IMR-90 (cell line): ENCODE results near the gene AOPEP. TPM values are rescaled to one million over a fixed set of nuclear protein-coding genes. Genes with fewer than 3 reads are reported as not detected.

Experiments
- ATAC-seq: fragments of 200-7000 bp; cut with Tn5 transposase; 2 replicates; pipeline ENCODE4 v1.9.1; 2020; ENCODE audit warnings: low read depth, mild to moderate bottlenecking, moderate library complexity
- BruUV-seq: library from RNA; stranded (reverse); fragments of 400-500 nt; replicated peaks from 2 replicates; lab custom pipeline; 2021; lab: Mats Ljungman, UMichigan
- CTCF ChIA-PET: fragments of 300-600 bp; formaldehyde crosslinking; extraction: SDS; loops from one replicate; lab custom pipeline; 2021; ENCODE audit warnings: antibody characterized with exemption; lab: Yijun Ruan, JAX
- POLR2A ChIA-PET: fragments of 300-600 bp; sonication (Branson Sonifier 250); formaldehyde crosslinking; loops from one replicate; lab custom pipeline; 2022; ENCODE audit warnings: antibody characterized with exemption; ENCODE audit not compliant: unreplicated experiment; lab: Charles Lee
- DNase-seq: peaks from one replicate; pipeline ENCODE4 v3.0.0; 2013
- H2AFZ ChIP-seq: replicated peaks from 2 replicates; pipeline ENCODE3; 2013; ENCODE audit warnings: low read length, mild to moderate bottlenecking; ENCODE audit not compliant: poor library complexity
- H2AK5ac ChIP-seq: 2 replicates; pipeline ENCODE4 v1.6.1; 2013; ENCODE audit warnings: low read depth, low read length, inconsistent platforms
- H2AK9ac ChIP-seq: replicated peaks from 2 replicates; pipeline ENCODE3; 2013; ENCODE audit warnings: mild to moderate bottlenecking, low read depth, low read length, moderate library complexity; ENCODE audit not compliant: poor library complexity
- H2BK120ac ChIP-seq: 2 replicates; pipeline ENCODE4 v1.6.1; 2013; ENCODE audit warnings: low read depth, low read length, inconsistent platforms
- H2BK15ac ChIP-seq: 3 replicates; pipeline ENCODE4 v1.6.1; 2013; ENCODE audit warnings: low read depth, low read length, inconsistent platforms
- H2BK20ac ChIP-seq: 2 replicates; pipeline ENCODE4 v1.6.1; 2013; ENCODE audit warnings: low read depth, mild to moderate bottlenecking, inconsistent platforms, low read length, moderate library complexity
- H2BK5ac ChIP-seq: 2 replicates; pipeline ENCODE4 v1.6.1; 2013; ENCODE audit warnings: mild to moderate bottlenecking, low read depth, low read length, inconsistent platforms; ENCODE audit not compliant: poor library complexity, severe bottlenecking
- H3K14ac ChIP-seq: replicated peaks from 2 replicates; pipeline ENCODE4 v1.6.1; 2013; ENCODE audit warnings: low read depth, low read length, inconsistent platforms
- H3K18ac ChIP-seq: 2 replicates; pipeline ENCODE4 v1.6.1; 2013; ENCODE audit warnings: low read depth, low read length, control low read depth
- H3K23ac ChIP-seq: 2 replicates; pipeline ENCODE4 v1.6.1; 2013; ENCODE audit warnings: low read depth, low read length, inconsistent platforms
- H3K27ac ChIP-seq: 2 replicates; pipeline ENCODE4 v1.5.1; 2013; ENCODE audit warnings: mild to moderate bottlenecking, control low read depth, low read length; ENCODE audit not compliant: insufficient read depth
- H3K27me3 ChIP-seq: 2 replicates; pipeline ENCODE4 v1.6.1; 2013; ENCODE audit warnings: low read length; ENCODE audit not compliant: control insufficient read depth, insufficient read depth
- H3K36me3 ChIP-seq: 2 replicates; pipeline ENCODE4 v1.6.1; 2013; ENCODE audit warnings: low read length, mixed read lengths; ENCODE audit not compliant: control insufficient read depth, insufficient read depth
- H3K4ac ChIP-seq: 2 replicates; pipeline ENCODE4 v1.6.1; 2013; ENCODE audit warnings: low read depth, low read length, inconsistent platforms
- H3K4me1 ChIP-seq: 2 replicates; pipeline ENCODE4 v1.6.1; 2013; ENCODE audit warnings: low read length, mixed read lengths; ENCODE audit not compliant: control insufficient read depth, insufficient read depth
- H3K4me2 ChIP-seq: 2 replicates; pipeline ENCODE4 v1.6.1; 2013; ENCODE audit warnings: low read depth, mild to moderate bottlenecking, control low read depth, low read length, moderate library complexity
- H3K4me3 ChIP-seq: 2 replicates; pipeline ENCODE4 v1.5.1; 2013; ENCODE audit warnings: low read depth, mild to moderate bottlenecking, control low read depth, low read length, moderate library complexity; ENCODE audit not compliant: insufficient read depth
- H3K56ac ChIP-seq: 2 replicates; pipeline ENCODE4 v1.6.1; 2013; ENCODE audit warnings: low read length, inconsistent platforms; ENCODE audit not compliant: insufficient read depth; ENCODE audit errors: extremely low read depth
- H3K79me1 ChIP-seq, 2 experiments: 2 replicates each; pipeline ENCODE4 v1.6.1; 2013; ENCODE audit warnings: low read length in 2 of 2, inconsistent platforms in 1 of 2, low read depth in 1 of 2
- H3K9ac ChIP-seq: 2 replicates; pipeline ENCODE4 v1.6.1; 2013; ENCODE audit warnings: low read depth, low read length, control low read depth
- H3K9me1 ChIP-seq: 2 replicates; pipeline ENCODE4 v1.6.1; 2013; ENCODE audit warnings: low read length, inconsistent platforms; ENCODE audit not compliant: insufficient read depth
- H3K9me3 ChIP-seq: 2 replicates; pipeline ENCODE4 v1.6.1; 2013; ENCODE audit warnings: low read length; ENCODE audit not compliant: control insufficient read depth, insufficient read depth
- H4K20me1 ChIP-seq: 2 replicates; pipeline ENCODE4 v1.6.1; 2013; ENCODE audit warnings: low read length, inconsistent platforms; ENCODE audit not compliant: insufficient read depth
- H4K5ac ChIP-seq: 2 replicates; pipeline ENCODE4 v1.6.1; 2013; ENCODE audit warnings: mild to moderate bottlenecking, low read depth, low read length, control low read depth
- H4K8ac ChIP-seq, 2 experiments: 2 replicates each; pipeline ENCODE4 v1.6.1; 2013; ENCODE audit warnings: low read depth in 2 of 2, low read length in 2 of 2, control low read depth in 1 of 2, inconsistent platforms in 1 of 2
- H4K91ac ChIP-seq: 2 replicates; pipeline ENCODE4 v1.6.1; 2013; ENCODE audit warnings: low read depth, low read length, inconsistent platforms; ENCODE audit not compliant: insufficient read depth
- BHLHE40 ChIP-seq: fragments of 150-350 bp; IDR thresholded peaks from 2 replicates; pipeline ENCODE4 v1.6.1; 2016; ENCODE audit warnings: mild to moderate bottlenecking, low read depth, low read length
- CEBPB ChIP-seq: IDR thresholded peaks from 2 replicates; pipeline ENCODE4 v1.6.1; 2012; ENCODE audit warnings: low read depth, low read length, improper control_type of control experiment
- FOS ChIP-seq: fragments of 150-350 bp; IDR thresholded peaks from 2 replicates; pipeline ENCODE4 v1.6.1; 2016; ENCODE audit warnings: low read depth, low read length
- MAFK ChIP-seq: IDR thresholded peaks from 2 replicates; pipeline ENCODE4 v1.6.1; 2012; ENCODE audit warnings: low read depth, low read length, improper control_type of control experiment
- NFE2L2 ChIP-seq: fragments of 150-350 bp; IDR thresholded peaks from 2 replicates; pipeline ENCODE4 v1.6.1; 2016; ENCODE audit warnings: low read depth, mild to moderate bottlenecking, low read length
- RAD21 ChIP-seq: IDR thresholded peaks from 2 replicates; pipeline ENCODE4 v1.6.1; 2012; ENCODE audit warnings: low read length, improper control_type of control experiment
- RFX5 ChIP-seq: IDR thresholded peaks from 2 replicates; pipeline ENCODE4 v1.8.0; 2012; ENCODE audit warnings: low read depth, mild to moderate bottlenecking, low read length, moderate library complexity
- WGBS, 2 experiments: methylation state at CpG; one replicate each; pipeline versions ENCODE4 v1.1.5 to v1.1.7; 2013; ENCODE audit warnings: missing lambda C conversion rate in 2 of 2; ENCODE audit not compliant: insufficient read length in 1 of 2; ENCODE audit errors: extremely low coverage in 2 of 2; 5-methylcytosine and 5-hydroxymethylcytosine counted together
- dilution Hi-C: fragments of 300-500 bp; cut with HindIII; formaldehyde crosslinking; loops from one replicate; pipeline ENCODE4 v1.14.3; 2018; ENCODE audit warnings: low sequenced_read_pairs; ENCODE audit not compliant: unreplicated experiment
- in situ Hi-C: fragments of 300-500 bp; cut with MboI; formaldehyde crosslinking; loops from 3 replicates; pipeline ENCODE4 v1.14.3; 2019; ENCODE audit warnings: low sequenced_read_pairs, inconsistent platforms, mixed read lengths
- intact Hi-C: fragments of 100-400 bp; cut with micrococcal nuclease; formaldehyde crosslinking; loops from 2 replicates; pipeline ENCODE4 v1.10.0; 2022
- polyA plus RNA-seq, 3 experiments: library from polyadenylated mRNA; depleted of rRNA; stranded (reverse); fragments of >200 nt; gene quantifications; 2 replicates each; pipeline ENCODE4 v1.2.3, GENCODE V29; 2012; ENCODE audit warnings: low replicate concordance in 1 of 3
- total RNA-seq: library from RNA; depleted of rRNA; stranded (reverse); fragments of >200 nt; gene quantifications from 2 replicates; pipeline ENCODE4 v1.2.3, GENCODE V29; 2012
- TF ChIP-seq, protein P1 (sequence below): fragments of 150-350 bp; IDR thresholded peaks from 2 replicates; pipeline ENCODE4 v1.6.1; 2016; ENCODE audit warnings: low read depth, mild to moderate bottlenecking, low read length, moderate library complexity, borderline replicate concordance
- TF ChIP-seq, protein P2 (sequence below): fragments of 150-350 bp; IDR thresholded peaks from 2 replicates; pipeline ENCODE4 v1.6.1; 2017; ENCODE audit warnings: mild to moderate bottlenecking, antibody characterized with exemption, low read length, low read depth

AOPEP gene
- total and polyA plus RNA-seq, 2 of the 4 experiments (the other 2 are of a cell fraction) = 34.9 to 38.7 TPM

DNA sequence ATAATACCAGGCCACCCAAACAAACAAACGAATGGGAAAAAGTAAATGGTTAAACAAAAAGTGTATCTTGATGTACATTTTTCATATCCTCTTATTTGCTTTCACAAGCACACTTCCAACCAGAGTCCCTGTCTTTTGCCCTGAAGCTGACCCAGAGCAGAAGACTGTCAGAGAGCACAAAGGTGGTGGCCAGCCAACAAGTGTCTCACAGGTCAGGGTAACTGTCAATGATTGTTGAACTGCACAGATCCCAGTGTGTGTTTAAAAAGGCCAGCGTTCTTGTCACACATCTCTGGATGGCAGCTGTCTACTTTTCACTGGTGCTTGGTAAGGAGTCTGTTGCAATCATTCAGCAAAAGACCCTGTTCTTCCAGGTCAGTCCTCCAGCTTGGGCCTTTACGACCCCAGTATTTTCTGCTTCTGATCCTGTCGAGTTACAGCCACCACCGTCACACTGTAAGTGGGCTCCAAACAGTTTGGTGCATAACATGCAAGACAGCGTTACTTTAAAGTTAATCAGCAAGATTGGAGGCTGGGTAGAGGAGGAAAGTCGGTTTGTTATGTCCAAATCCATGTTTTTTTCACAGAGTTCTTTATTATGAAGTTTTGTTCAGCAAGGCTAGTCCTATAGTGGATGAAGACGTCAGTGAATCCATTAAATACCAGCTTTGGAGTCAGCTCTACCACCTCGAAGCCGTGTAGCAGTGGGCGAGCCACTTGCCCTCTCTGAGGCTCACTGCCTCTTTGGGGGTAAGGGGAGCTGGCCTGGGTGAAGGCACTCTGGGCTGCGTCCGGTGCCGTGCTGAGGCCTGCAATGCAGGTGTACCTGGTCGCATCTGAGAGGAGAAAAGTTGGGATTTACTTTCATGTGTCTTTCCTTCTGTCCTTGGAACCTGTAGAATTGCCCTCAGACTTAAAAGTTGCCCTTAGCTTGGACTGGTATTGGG lies 265.7 kb downstream of the AOPEP start:
- TF ChIP-seq BHLHE40 = no peak
- TF ChIP-seq NFE2L2 = no peak
- no peak for TF ChIP-seq RFX5
- TF ChIP-seq, protein P1, sequence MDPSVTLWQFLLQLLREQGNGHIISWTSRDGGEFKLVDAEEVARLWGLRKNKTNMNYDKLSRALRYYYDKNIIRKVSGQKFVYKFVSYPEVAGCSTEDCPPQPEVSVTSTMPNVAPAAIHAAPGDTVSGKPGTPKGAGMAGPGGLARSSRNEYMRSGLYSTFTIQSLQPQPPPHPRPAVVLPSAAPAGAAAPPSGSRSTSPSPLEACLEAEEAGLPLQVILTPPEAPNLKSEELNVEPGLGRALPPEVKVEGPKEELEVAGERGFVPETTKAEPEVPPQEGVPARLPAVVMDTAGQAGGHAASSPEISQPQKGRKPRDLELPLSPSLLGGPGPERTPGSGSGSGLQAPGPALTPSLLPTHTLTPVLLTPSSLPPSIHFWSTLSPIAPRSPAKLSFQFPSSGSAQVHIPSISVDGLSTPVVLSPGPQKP = no peak
- no peak for TF ChIP-seq MAFK
- no peak for TF ChIP-seq CEBPB
- TF ChIP-seq FOS = no peak
- TF ChIP-seq, protein P2, sequence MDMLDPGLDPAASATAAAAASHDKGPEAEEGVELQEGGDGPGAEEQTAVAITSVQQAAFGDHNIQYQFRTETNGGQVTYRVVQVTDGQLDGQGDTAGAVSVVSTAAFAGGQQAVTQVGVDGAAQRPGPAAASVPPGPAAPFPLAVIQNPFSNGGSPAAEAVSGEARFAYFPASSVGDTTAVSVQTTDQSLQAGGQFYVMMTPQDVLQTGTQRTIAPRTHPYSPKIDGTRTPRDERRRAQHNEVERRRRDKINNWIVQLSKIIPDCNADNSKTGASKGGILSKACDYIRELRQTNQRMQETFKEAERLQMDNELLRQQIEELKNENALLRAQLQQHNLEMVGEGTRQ = no peak
- TF ChIP-seq RAD21 = no peak
- 100% methylated on average over 5 of the region's 15 CpGs; no CpG with 5 or more reads in 1 of the 2 experiments for WGBS, 2 experiments
- peaks cover 10% of the 10 kb centered on the region for H3K9me1 ChIP-seq
- no peak overlapping the region for H2AK5ac ChIP-seq
- ATAC-seq (no peak), DNase-seq (no peak)
- no peak overlapping the region; the same call in 1 of the 2 replicates for H2BK120ac ChIP-seq
- H4K91ac ChIP-seq = no peak overlapping the region
- CTCF ChIA-PET = no interaction called here
- no peak overlapping the region for H3K23ac ChIP-seq
- H3K18ac ChIP-seq = no peak overlapping the region
- intact Hi-C loops = loop anchor here (5.0 kb wide), 1 partner anchor 40 kb away; no protein-coding TSS in a partner anchor
- peaks cover 14% of the 10 kb centered on the region for H3K4me1 ChIP-seq
- H4K8ac ChIP-seq = no peak overlapping the region
- no peak overlapping the region for H3K27ac ChIP-seq
- H2BK20ac ChIP-seq = no peak overlapping the region
- no peak overlapping the region for H4K5ac ChIP-seq
- H3K4me3 ChIP-seq = no peak overlapping the region
- no peak overlapping the region for H3K9ac ChIP-seq
- no peaks in the 10 kb centered on the region for H3K79me1 ChIP-seq
- H3K14ac ChIP-seq = no peak overlapping the region
- dilution Hi-C loops = no loop called here
- no peak overlapping the region for H2AFZ ChIP-seq
- no peak overlapping the region for H2AK9ac ChIP-seq
- in situ Hi-C loops = no loop called here
- no peaks in the 10 kb centered on the region for H3K36me3 ChIP-seq
- BruUV-seq = no TSS peak
- H2BK15ac ChIP-seq = no peak overlapping the region
- no peaks in the 10 kb centered on the region for H4K20me1 ChIP-seq
- no peak overlapping the region; the same call in 1 of the 2 replicates for H3K4ac ChIP-seq
- no peaks in the 10 kb centered on the region for H3K27me3 ChIP-seq
- H3K9me3 ChIP-seq = no peaks in the 10 kb centered on the region
- POLR2A ChIA-PET = no interaction called here
- H3K56ac ChIP-seq = no peak overlapping the region
- H3K4me2 ChIP-seq = no peak overlapping the region
- no peak overlapping the region for H2BK5ac ChIP-seq
